Measurements from ENCODE around the gene RALGDS. TPM values are rescaled to one million over a fixed set of nuclear protein-coding genes. Genes with fewer than 3 reads are reported as not detected.

Gene RALGDS
- total and polyA plus RNA-seq, 9 of the 15 experiments (the other 6 are each of a cell fraction or from before 2014, with no cell fraction given): 0.75 to 43.3 (median 27.1) TPM

DNA sequence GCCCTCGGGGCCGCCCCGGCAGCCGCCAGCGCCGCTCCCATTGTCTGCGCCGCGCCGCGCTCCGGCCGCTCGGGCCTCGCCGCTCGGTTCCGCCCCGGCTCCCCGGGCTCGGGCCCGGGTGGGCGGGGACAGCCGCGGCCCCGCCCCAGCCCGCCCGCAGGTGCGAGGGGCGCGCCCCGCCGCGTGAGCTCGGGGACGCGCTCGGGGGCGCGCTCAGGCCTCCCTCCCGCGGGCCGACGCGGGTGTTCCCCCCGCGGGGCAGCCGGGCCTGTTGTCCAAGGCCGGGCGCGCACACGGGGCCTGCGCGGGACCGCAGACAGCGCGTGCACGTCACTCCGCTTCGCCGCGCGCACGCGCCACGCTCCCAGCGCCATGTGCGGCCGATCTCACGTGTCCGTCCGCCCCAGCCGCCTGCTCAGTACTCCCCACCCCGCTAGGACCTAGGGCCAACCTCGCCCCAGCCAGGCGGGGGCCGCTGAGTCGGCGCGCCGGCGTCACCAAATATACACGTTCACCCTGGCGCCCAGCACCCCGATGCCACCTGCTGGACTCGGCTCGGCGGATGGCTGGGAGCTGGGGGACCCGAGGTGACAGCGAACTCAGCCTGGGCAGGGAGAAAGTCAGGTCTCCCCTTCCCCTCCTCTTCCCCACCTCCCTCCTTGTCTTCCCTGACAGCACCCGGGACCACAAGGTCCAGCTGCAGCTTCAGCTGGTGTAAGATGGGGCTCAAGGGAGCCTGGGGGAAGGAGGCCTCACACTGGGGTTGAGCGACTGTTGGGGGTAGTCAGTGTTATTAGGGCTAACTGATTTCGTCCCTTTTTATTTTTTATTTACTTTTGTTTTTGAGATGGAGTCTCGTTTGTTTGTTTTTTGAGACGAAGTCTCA lies 28.3 kb upstream of the RALGDS start (continued):
- TF ChIP-seq, protein P1, sequence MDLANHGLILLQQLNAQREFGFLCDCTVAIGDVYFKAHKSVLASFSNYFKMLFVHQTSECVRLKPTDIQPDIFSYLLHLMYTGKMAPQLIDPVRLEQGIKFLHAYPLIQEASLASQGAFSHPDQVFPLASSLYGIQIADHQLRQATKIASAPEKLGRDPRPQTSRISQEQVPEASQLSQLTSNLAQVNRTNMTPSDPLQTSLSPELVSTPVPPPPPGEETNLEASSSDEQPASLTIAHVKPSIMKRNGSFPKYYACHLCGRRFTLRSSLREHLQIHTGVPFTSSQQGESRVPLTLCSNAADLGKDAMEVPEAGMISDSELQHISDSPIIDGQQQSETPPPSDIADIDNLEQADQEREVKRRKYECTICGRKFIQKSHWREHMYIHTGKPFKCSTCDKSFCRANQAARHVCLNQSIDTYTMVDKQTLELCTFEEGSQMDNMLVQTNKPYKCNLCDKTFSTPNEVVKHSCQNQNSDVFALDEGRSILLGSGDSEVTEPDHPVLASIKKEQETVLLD (IDR thresholded peaks at IDR 0.05): peak; percentile 75
- TF ChIP-seq SLC30A9 (CRISPR knock-in tag; IDR thresholded peaks at IDR 0.05): 0 out of 2 replicates have a peak, but pooled peaks have one; percentile 26
- TF ChIP-seq, protein P2, sequence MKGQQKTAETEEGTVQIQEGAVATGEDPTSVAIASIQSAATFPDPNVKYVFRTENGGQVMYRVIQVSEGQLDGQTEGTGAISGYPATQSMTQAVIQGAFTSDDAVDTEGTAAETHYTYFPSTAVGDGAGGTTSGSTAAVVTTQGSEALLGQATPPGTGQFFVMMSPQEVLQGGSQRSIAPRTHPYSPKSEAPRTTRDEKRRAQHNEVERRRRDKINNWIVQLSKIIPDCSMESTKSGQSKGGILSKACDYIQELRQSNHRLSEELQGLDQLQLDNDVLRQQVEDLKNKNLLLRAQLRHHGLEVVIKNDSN (CRISPR knock-in tag; IDR thresholded peaks at IDR 0.05): peak; percentile 94
- TF ChIP-seq, protein P3, sequence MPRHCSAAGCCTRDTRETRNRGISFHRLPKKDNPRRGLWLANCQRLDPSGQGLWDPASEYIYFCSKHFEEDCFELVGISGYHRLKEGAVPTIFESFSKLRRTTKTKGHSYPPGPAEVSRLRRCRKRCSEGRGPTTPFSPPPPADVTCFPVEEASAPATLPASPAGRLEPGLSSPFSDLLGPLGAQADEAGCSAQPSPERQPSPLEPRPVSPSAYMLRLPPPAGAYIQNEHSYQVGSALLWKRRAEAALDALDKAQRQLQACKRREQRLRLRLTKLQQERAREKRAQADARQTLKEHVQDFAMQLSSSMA (CRISPR knock-in tag; IDR thresholded peaks at IDR 0.05): peak; percentile 86
- TF ChIP-seq PRPF4 (IDR thresholded peaks at IDR 0.05; ENCODE audit: insufficient read depth, low read depth, low read length, poor library complexity, severe bottlenecking): no peak
- TF ChIP-seq HDAC2 (IDR thresholded peaks at IDR 0.05): peak; percentile 50; the same call in 1 of the 2 replicates
- peak; percentile 59; the same call in 1 of the 2 replicates for TF ChIP-seq ESRRB (CRISPR knock-in tag; IDR thresholded peaks at IDR 0.05; ENCODE audit: borderline replicate concordance)
- no peak for TF ChIP-seq TAF1 (IDR thresholded peaks at IDR 0.05; ENCODE audit: control insufficient read depth, extremely low read depth, insufficient read depth, low read length, severe bottlenecking)
- TF ChIP-seq, protein P4, sequence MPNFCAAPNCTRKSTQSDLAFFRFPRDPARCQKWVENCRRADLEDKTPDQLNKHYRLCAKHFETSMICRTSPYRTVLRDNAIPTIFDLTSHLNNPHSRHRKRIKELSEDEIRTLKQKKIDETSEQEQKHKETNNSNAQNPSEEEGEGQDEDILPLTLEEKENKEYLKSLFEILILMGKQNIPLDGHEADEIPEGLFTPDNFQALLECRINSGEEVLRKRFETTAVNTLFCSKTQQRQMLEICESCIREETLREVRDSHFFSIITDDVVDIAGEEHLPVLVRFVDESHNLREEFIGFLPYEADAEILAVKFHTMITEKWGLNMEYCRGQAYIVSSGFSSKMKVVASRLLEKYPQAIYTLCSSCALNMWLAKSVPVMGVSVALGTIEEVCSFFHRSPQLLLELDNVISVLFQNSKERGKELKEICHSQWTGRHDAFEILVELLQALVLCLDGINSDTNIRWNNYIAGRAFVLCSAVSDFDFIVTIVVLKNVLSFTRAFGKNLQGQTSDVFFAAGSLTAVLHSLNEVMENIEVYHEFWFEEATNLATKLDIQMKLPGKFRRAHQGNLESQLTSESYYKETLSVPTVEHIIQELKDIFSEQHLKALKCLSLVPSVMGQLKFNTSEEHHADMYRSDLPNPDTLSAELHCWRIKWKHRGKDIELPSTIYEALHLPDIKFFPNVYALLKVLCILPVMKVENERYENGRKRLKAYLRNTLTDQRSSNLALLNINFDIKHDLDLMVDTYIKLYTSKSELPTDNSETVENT (CRISPR knock-in tag; IDR thresholded peaks at IDR 0.05): peak; percentile 96
- TF ChIP-seq, protein P5, sequence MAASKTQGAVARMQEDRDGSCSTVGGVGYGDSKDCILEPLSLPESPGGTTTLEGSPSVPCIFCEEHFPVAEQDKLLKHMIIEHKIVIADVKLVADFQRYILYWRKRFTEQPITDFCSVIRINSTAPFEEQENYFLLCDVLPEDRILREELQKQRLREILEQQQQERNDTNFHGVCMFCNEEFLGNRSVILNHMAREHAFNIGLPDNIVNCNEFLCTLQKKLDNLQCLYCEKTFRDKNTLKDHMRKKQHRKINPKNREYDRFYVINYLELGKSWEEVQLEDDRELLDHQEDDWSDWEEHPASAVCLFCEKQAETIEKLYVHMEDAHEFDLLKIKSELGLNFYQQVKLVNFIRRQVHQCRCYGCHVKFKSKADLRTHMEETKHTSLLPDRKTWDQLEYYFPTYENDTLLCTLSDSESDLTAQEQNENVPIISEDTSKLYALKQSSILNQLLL (CRISPR knock-in tag; IDR thresholded peaks at IDR 0.05; ENCODE audit: borderline replicate concordance): no peak
- peak; percentile 60 for TF ChIP-seq GABPA (tag; conservative IDR thresholded peaks at IDR 0.05; ENCODE audit: low read depth)
- TF ChIP-seq FOXJ3 (CRISPR knock-in tag; IDR thresholded peaks at IDR 0.05): no peak
- no peak for TF ChIP-seq TRIM24 (IDR thresholded peaks at IDR 0.05)
- no peak for TF ChIP-seq RFX1 (IDR thresholded peaks at IDR 0.05)
- no peak for TF ChIP-seq NFATC3 (IDR thresholded peaks at IDR 0.05)
- no peak for TF ChIP-seq KAT2B (IDR thresholded peaks at IDR 0.05; ENCODE audit: low read depth, low read length)
- TF ChIP-seq ZNF77 (CRISPR knock-in tag; IDR thresholded peaks at IDR 0.05): no peak
- TF ChIP-seq PTRF (tag; IDR thresholded peaks at IDR 0.05): no peak
- no peak for TF ChIP-seq ZNF561 (CRISPR knock-in tag; conservative IDR thresholded peaks at IDR 0.05)
- TF ChIP-seq MCM7 (IDR thresholded peaks at IDR 0.05): no peak
- TF ChIP-seq SIRT6 (IDR thresholded peaks at IDR 0.05; ENCODE audit: low read depth, low read length): no peak
- TF ChIP-seq EZH2 (IDR thresholded peaks at IDR 0.05; ENCODE audit: borderline replicate concordance, low read depth, low read length): no peak
